ENCODE data around the gene YAF2. TPM values are rescaled to one million over a fixed set of nuclear protein-coding genes. Genes with fewer than 3 reads are reported as not detected.
"Not testable (repeated sequence)": the region's sequence is repeated elsewhere in the genome, so short reads cannot be mapped to it uniquely, and the experiment has no call there.

YAF2 gene
- total RNA-seq, 1 experiment from 2014 or later: 81.7 TPM

DNA sequence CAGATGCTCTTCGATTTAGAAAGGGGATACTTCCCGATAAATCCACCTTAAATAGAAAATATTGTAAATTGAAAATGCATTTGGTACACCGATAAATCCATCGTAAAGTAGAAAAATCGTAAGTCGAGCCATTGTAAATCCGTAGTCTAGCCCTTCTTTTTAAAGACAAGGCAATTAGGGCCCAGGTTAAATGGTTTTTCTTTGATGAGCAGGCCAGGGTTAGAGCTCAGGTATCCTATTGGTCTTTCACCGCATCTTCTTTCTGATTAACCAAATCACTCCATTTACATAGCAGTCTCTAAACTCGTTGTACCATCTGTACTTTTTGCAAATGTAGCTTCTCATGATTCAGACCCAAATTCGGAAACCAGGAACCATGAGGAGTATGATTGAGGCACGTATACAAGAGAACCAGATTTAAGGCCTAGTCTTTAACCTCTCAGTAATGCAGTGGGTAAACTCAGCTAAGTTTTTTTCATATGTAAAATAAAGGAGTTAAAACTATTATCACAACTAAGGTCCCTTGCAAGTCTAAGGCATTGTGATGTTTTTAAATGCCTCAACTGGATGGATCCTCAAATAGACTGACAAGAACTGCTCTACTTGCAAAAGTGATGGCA is 2.2 kb upstream of the YAF2 start:
- peak overlapping the region; percentile 80 for H3K4me2 ChIP-seq (ENCODE audit: low read depth, low read length, poor library complexity, severe bottlenecking)

DNA sequence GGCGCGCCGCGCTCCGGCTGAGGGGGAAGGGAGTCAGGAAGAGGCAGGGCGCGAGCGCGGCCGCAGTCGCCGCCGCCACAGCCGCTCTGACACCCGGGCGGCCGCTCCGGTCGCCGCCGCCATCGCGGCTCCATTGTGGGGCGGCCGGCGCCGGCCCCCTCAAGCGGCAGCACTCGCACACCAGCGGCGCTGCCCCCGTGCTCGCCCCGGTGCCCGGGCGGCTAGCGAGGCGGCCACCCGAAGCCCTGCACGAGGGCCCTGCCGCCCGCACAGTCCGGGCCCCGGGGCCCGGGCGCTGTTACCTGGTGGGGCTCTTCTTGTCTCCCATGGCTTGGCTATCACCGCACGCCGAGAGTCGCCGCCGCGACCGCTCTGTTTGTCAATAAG is 202 bp downstream of the YAF2 start:
- H3K79me2 ChIP-seq (ENCODE audit: low read length): peaks cover 58% of the 10 kb centered on the region
- no peaks in the 10 kb centered on the region for H4K20me1 ChIP-seq (ENCODE audit: insufficient read depth, low read depth, low read length)
- no peaks in the 10 kb centered on the region for H3K27me3 ChIP-seq (ENCODE audit: low read length)
- peaks cover 53% of the 10 kb centered on the region for H3K4me1 ChIP-seq (ENCODE audit: low read length)
- H3K9me3 ChIP-seq (ENCODE audit: low read length): no peaks in the 10 kb centered on the region
- peak overlapping the region; percentile 70 for H3K27ac ChIP-seq (ENCODE audit: low read length)
- H3K36me3 ChIP-seq (ENCODE audit: insufficient read depth, low read length): peaks cover 27% of the 10 kb centered on the region
- H3K4me2 ChIP-seq (ENCODE audit: low read depth, low read length, poor library complexity, severe bottlenecking): peak overlapping the region; percentile 51
- H3K9ac ChIP-seq (ENCODE audit: low read length): peak overlapping the region; percentile 99
- H3K4me3 ChIP-seq (ENCODE audit: low read length): peak overlapping the region; percentile 97
- no peak overlapping the region for H2AFZ ChIP-seq (ENCODE audit: low read length)
- H3K9me2 ChIP-seq (replicated peaks; ENCODE audit: insufficient read depth, low read length): no peaks in the 10 kb centered on the region
- no peak for DNase-seq

More for the DNA sequence above, 2.2 kb upstream of the YAF2 start:
- Histone ChIP-seq H3K9ac (ENCODE audit: low read length) (peak overlapping the region; percentile 25), H3K4me1 (ENCODE audit: low read length) (peaks cover 41% of the 10 kb centered on the region), H2AFZ (ENCODE audit: low read length) (0 out of 2 replicates have a peak overlapping the region, but pooled peaks have one; percentile 10), H3K27me3 (ENCODE audit: low read length) (no peaks in the 10 kb centered on the region), H3K9me3 (ENCODE audit: low read length) (no peaks in the 10 kb centered on the region), H3K36me3 (ENCODE audit: insufficient read depth, low read length) (peaks cover 3% of the 10 kb centered on the region), H3K9me2 (replicated peaks; ENCODE audit: insufficient read depth, low read length) (no peaks in the 10 kb centered on the region), H3K4me3 (ENCODE audit: low read length) (peak overlapping the region; percentile 11; the same call in 1 of the 2 replicates), H4K20me1 (ENCODE audit: insufficient read depth, low read depth, low read length) (no peaks in the 10 kb centered on the region), H3K27ac (ENCODE audit: low read length) (peak overlapping the region; percentile 82), H3K79me2 (ENCODE audit: low read length) (peaks cover 34% of the 10 kb centered on the region)
- peak; percentile 84 for DNase-seq

DNA sequence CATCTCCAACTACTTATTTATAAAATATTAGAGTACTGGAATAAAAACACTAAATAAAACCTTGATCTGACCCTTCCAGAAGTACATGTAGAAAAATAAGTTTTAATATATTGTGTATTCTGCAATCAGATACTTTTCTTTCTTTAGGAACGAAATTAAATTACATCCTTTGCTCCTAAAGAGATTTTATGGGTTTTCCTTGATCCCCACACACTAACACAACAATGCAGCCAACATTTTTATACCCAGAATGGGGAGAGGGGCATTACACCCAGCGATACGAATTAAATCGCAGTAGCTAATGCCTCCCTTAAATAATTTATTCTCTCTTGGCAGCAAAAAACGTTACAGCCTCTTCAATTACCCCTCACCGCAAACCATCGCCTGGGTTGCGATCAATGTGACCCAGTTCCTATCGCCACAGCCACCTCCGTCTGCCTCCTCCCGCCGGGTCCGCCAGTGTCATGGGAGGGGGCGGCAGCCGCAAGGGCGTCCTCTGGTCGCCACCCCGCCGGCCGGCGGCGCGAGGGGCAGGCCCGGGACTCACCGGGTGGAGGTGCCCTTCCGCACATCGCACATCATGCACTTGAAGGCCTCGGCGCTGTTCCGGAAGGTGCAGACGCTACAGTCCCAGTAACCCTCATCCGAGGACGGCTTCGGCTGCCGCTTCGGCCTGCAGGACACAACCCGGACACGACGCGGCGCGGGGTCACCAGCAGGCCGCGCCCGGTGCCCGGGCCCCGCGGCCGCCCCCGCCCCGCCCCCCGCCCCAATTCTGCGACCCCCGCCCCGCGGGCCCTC is 796 bp downstream of the YAF2 start:
- DNase-seq: peak; percentile 91
- H4K20me1 ChIP-seq (ENCODE audit: insufficient read depth, low read depth, low read length): no peaks in the 10 kb centered on the region
- H3K9me3 ChIP-seq (ENCODE audit: low read length): no peaks in the 10 kb centered on the region
- H3K79me2 ChIP-seq (ENCODE audit: low read length): peaks cover 64% of the 10 kb centered on the region
- 0 out of 2 replicates have a peak overlapping the region, but pooled peaks have one; percentile 10 for H2AFZ ChIP-seq (ENCODE audit: low read length)
- no peaks in the 10 kb centered on the region for H3K27me3 ChIP-seq (ENCODE audit: low read length)
- H3K4me3 ChIP-seq (ENCODE audit: low read length): peak overlapping the region; percentile 97
- peak overlapping the region; percentile 92 for H3K4me2 ChIP-seq (ENCODE audit: low read depth, low read length, poor library complexity, severe bottlenecking)
- peaks cover 58% of the 10 kb centered on the region for H3K4me1 ChIP-seq (ENCODE audit: low read length)
- peak overlapping the region; percentile 82 for H3K27ac ChIP-seq (ENCODE audit: low read length)
- H3K36me3 ChIP-seq (ENCODE audit: insufficient read depth, low read length): peaks cover 33% of the 10 kb centered on the region
- H3K9me2 ChIP-seq (replicated peaks; ENCODE audit: insufficient read depth, low read length): no peaks in the 10 kb centered on the region
- H3K9ac ChIP-seq (ENCODE audit: low read length): peak overlapping the region; percentile 99

DNA sequence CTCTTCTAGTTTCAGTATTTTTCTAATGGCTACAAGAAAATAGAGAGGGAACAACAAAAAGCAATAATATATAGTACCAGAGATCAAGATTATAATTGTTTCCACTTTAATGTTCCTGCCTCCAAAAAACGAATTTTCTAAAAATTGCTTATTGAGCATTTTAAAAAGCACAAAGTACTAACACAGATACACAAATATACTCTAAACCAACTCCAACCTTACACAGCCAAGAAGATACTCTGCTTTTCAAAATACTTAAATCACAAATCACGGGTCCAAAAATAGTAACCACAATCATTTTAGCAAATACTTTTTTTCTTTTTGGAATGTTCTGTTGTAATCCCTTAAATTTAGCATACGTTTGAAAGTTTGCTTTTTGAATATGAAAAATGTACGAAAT is 2.0 kb downstream of the YAF2 start:
- Histone ChIP-seq H3K4me1 (ENCODE audit: low read length) (peaks cover 55% of the 10 kb centered on the region), H3K9ac (ENCODE audit: low read length) (peak overlapping the region; percentile 99), H3K79me2 (ENCODE audit: low read length) (peaks cover 76% of the 10 kb centered on the region), H3K27me3 (ENCODE audit: low read length) (no peaks in the 10 kb centered on the region), H3K4me3 (ENCODE audit: low read length) (peak overlapping the region; percentile 97), H3K4me2 (ENCODE audit: low read depth, low read length, poor library complexity, severe bottlenecking) (peak overlapping the region; percentile 92), H4K20me1 (ENCODE audit: insufficient read depth, low read depth, low read length) (no peaks in the 10 kb centered on the region), H2AFZ (ENCODE audit: low read length) (no peak overlapping the region), H3K9me2 (replicated peaks; ENCODE audit: insufficient read depth, low read length) (no peaks in the 10 kb centered on the region), H3K27ac (ENCODE audit: low read length) (peak overlapping the region; percentile 82), H3K9me3 (ENCODE audit: low read length) (no peaks in the 10 kb centered on the region), H3K36me3 (ENCODE audit: insufficient read depth, low read length) (peaks cover 45% of the 10 kb centered on the region)
- no peak for DNase-seq

DNA sequence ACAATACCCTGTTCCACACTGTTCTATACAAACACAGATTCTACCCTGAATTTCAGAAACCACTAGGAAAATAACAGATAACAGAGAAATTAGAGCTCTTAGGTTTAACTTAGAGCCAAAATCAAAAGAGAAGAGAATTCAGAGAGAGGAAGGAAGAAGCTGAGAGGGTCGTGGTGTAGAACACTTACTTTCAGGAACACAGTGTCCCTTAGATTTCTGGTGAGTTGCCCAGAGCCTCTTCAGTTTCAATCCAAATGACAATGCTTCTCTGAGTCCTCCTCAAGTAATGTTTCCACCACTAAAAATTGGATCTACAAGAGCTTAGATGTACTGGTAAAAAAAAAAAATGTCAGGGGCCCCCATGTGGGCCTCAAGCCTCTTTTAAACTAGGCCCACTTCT is 2.6 kb downstream of the YAF2 start:
- H3K9me2 ChIP-seq (replicated peaks; ENCODE audit: insufficient read depth, low read length): no peaks in the 10 kb centered on the region

DNA sequence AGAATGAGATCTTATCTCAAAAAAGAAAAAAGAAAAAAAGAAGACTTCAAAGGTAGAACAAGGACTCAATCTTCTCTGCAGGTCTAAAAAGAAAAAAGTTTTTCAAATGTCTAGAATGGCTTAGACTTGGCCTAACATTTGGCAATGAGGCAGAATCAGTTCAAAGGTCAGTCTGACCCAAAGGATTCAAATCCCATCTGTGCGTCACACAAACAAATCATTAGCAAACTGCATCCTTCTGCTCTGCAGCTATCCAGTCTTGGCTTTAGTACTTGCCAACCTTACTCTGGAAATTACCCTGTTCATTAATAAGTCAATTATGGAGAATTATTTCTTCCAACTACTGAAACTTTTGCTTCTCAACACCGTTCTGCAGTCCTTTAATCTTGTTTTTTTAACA is 3.1 kb downstream of the YAF2 start:
- H3K4me3 ChIP-seq (ENCODE audit: low read length): peak overlapping the region; percentile 97; the same call in 1 of the 2 replicates
- H3K9me3 ChIP-seq (ENCODE audit: low read length): no peaks in the 10 kb centered on the region
- H3K4me1 ChIP-seq (ENCODE audit: low read length): peaks cover 44% of the 10 kb centered on the region
- no peaks in the 10 kb centered on the region for H4K20me1 ChIP-seq (ENCODE audit: insufficient read depth, low read depth, low read length)
- peaks cover 86% of the 10 kb centered on the region for H3K79me2 ChIP-seq (ENCODE audit: low read length)
- H3K9me2 ChIP-seq (replicated peaks; ENCODE audit: insufficient read depth, low read length): no peaks in the 10 kb centered on the region
- peak overlapping the region; percentile 92 for H3K4me2 ChIP-seq (ENCODE audit: low read depth, low read length, poor library complexity, severe bottlenecking)
- peak overlapping the region; percentile 82 for H3K27ac ChIP-seq (ENCODE audit: low read length)
- H3K36me3 ChIP-seq (ENCODE audit: insufficient read depth, low read length): peaks cover 54% of the 10 kb centered on the region
- no peak for DNase-seq
- H2AFZ ChIP-seq (ENCODE audit: low read length): no peak overlapping the region
- peak overlapping the region; percentile 99; the same call in 1 of the 2 replicates for H3K9ac ChIP-seq (ENCODE audit: low read length)
- no peaks in the 10 kb centered on the region for H3K27me3 ChIP-seq (ENCODE audit: low read length)

More for the DNA sequence above, 2.6 kb downstream of the YAF2 start:
- Histone ChIP-seq H3K9ac (ENCODE audit: low read length) (peak overlapping the region; percentile 99), H3K4me2 (ENCODE audit: low read depth, low read length, poor library complexity, severe bottlenecking) (peak overlapping the region; percentile 92), H3K79me2 (ENCODE audit: low read length) (peaks cover 81% of the 10 kb centered on the region), H2AFZ (ENCODE audit: low read length) (no peak overlapping the region), H3K27ac (ENCODE audit: low read length) (peak overlapping the region; percentile 82), H3K27me3 (ENCODE audit: low read length) (no peaks in the 10 kb centered on the region), H3K9me3 (ENCODE audit: low read length) (no peaks in the 10 kb centered on the region), H3K4me1 (ENCODE audit: low read length) (peaks cover 49% of the 10 kb centered on the region), H4K20me1 (ENCODE audit: insufficient read depth, low read depth, low read length) (no peaks in the 10 kb centered on the region), H3K36me3 (ENCODE audit: insufficient read depth, low read length) (peaks cover 49% of the 10 kb centered on the region), H3K4me3 (ENCODE audit: low read length) (peak overlapping the region; percentile 97; the same call in 1 of the 2 replicates)
- DNase-seq: no peak

DNA sequence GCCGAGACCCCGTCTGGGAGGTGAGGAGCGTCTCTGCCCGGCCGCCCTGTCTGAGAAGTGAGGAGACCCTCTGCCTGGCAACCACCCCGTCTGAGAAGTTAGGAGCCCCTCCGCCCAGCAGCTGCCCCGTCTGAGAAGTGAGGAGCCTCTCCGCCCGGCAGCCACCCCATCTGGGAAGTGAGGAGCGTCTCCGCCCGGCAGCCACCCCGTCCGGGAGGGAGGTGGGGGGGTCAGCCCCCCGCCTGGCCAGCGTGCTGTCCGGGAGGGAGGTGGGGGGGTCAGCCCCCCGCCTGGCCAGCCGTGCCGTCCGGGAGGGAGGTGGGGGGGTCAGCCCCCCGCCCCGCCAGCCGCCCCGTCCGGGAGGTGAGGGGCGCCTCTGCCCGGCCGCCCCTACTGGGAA is 10.5 kb downstream of the YAF2 start:
- H3K9me3 ChIP-seq (ENCODE audit: low read length); H3K4me2 ChIP-seq (ENCODE audit: low read depth, low read length, poor library complexity, severe bottlenecking); H3K9me2 ChIP-seq (replicated peaks; ENCODE audit: insufficient read depth, low read length); H4K20me1 ChIP-seq (ENCODE audit: insufficient read depth, low read depth, low read length); H3K27ac ChIP-seq (ENCODE audit: low read length); H2AFZ ChIP-seq (ENCODE audit: low read length); H3K27me3 ChIP-seq (ENCODE audit: low read length); H3K4me3 ChIP-seq (ENCODE audit: low read length); DNase-seq; H3K9ac ChIP-seq (ENCODE audit: low read length); H3K4me1 ChIP-seq (ENCODE audit: low read length): not testable (repeated sequence)
- H3K36me3 ChIP-seq (ENCODE audit: insufficient read depth, low read length): peaks cover 38% of the 10 kb centered on the region
- H3K79me2 ChIP-seq (ENCODE audit: low read length): peaks cover 60% of the 10 kb centered on the region

DNA sequence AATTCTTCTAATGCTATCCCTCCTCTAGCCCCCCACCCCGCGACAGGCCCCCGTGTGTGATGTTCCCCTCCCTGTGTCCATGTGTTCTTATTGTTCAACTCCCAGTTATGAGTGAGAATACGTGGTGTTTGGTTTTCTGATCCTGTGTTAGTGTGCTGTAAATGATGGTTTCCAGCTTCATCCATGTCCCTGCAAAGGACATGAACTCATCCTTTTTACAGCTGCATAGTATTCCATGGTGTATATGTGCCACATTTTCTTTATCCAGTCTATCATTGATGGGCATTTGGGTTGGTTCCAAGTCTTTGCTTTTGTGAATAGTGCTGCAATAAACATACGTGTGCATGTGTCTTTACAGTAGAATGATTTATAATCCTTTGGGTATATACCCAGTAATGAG is 13.5 kb downstream of the YAF2 start:
- H3K27me3 ChIP-seq (ENCODE audit: low read length); H3K36me3 ChIP-seq (ENCODE audit: insufficient read depth, low read length); H3K9ac ChIP-seq (ENCODE audit: low read length); H3K4me2 ChIP-seq (ENCODE audit: low read depth, low read length, poor library complexity, severe bottlenecking); H3K4me3 ChIP-seq (ENCODE audit: low read length); DNase-seq; H3K27ac ChIP-seq (ENCODE audit: low read length); H4K20me1 ChIP-seq (ENCODE audit: insufficient read depth, low read depth, low read length); H3K9me3 ChIP-seq (ENCODE audit: low read length); H3K9me2 ChIP-seq (replicated peaks; ENCODE audit: insufficient read depth, low read length); H2AFZ ChIP-seq (ENCODE audit: low read length): not testable (repeated sequence)
- peaks cover 62% of the 10 kb centered on the region for H3K79me2 ChIP-seq (ENCODE audit: low read length)
- peaks cover 26% of the 10 kb centered on the region for H3K4me1 ChIP-seq (ENCODE audit: low read length)
